NT2/D1 (cell line): ENCODE data around the gene RASEF.

Source experiments
- SUZ12 ChIP-seq: IDR thresholded peaks from 2 replicates; pipeline ENCODE4 v1.6.1; 2011; ENCODE audit not compliant: insufficient read length, insufficient read depth; ENCODE audit errors: extremely low read depth
- YY1 ChIP-seq: IDR thresholded peaks from 2 replicates; pipeline ENCODE4 v1.6.1; 2011; ENCODE audit not compliant: insufficient read length, insufficient read depth

DNA sequence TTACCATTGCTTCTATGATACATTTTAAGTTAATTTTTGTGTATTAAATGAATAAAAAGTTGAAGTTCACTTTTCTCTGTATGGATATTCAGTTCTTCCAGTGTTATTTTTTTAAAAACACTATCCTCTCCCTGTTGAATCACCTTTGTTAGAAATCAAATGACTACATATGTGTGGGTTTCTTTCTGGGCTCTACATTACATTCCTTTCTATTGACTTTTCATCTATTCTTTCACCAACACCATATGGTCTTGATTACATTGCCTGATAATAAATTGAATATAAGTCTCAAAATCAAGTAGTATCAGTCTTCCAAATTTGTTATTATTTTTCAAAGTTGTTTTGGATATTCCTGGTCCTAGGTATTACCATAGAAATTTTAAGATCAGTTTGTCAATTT lies 7.3 kb upstream of the RASEF start:
- TF ChIP-seq YY1 = no peak
- no peak for TF ChIP-seq SUZ12
